Natural killer cell (primary cell): ENCODE data around the gene ELOVL3. TPM values are rescaled to one million over a fixed set of nuclear protein-coding genes. Genes with fewer than 3 reads are reported as not detected.

ENCODE experiments used
- ATAC-seq, 3 donors: fragments of 150-1000 bp in 2 of 3; fragments of 200-7000 bp in 1 of 3; cut with Tn5 transposase; 1 replicate in 1 of 3; 2 replicates in 2 of 3; pipeline ENCODE4 v1.10.0; 2021; ENCODE audit warnings: mild to moderate bottlenecking in 2 of 3, moderate library complexity in 2 of 3
- DNase-seq, 2 donors: peaks; one replicate each; pipeline versions ENCODE4 v3.0.0 to v3.0.0-alpha.2; 2013 to 2021; ENCODE audit warnings: mixed read lengths in 1 of 2
- H3K27ac ChIP-seq: one replicate; pipeline ENCODE4 v1.5.1; 2013; ENCODE audit warnings: mild to moderate bottlenecking, low read length
- H3K27me3 ChIP-seq: one replicate; pipeline ENCODE4 v1.6.1; 2013; ENCODE audit warnings: low read length; ENCODE audit not compliant: control insufficient read depth, insufficient read depth
- H3K36me3 ChIP-seq: one replicate; pipeline ENCODE4 v1.6.1; 2013; ENCODE audit warnings: low read length; ENCODE audit not compliant: control insufficient read depth, insufficient read depth
- H3K4me1 ChIP-seq: one replicate; pipeline ENCODE4 v1.6.1; 2013; ENCODE audit warnings: low read length; ENCODE audit not compliant: control insufficient read depth, insufficient read depth
- H3K4me3 ChIP-seq: one replicate; pipeline ENCODE4 v1.5.1; 2013; ENCODE audit warnings: low read length
- H3K9me3 ChIP-seq: one replicate; pipeline ENCODE4 v1.6.1; 2013; ENCODE audit warnings: low read length; ENCODE audit not compliant: control insufficient read depth, insufficient read depth
- H3K27ac Mint-ChIP-seq, 2 donors: one replicate each; pipeline ENCODE4 v1.8.0; 2022; ENCODE audit warnings: mild to moderate bottlenecking in 2 of 2, mixed read lengths in 2 of 2, moderate library complexity in 1 of 2
- H3K27me3 Mint-ChIP-seq, 2 donors: one replicate each; pipeline ENCODE4 v1.8.0; 2022; ENCODE audit warnings: low read depth in 2 of 2, mixed read lengths in 2 of 2
- H3K36me3 Mint-ChIP-seq: one replicate; pipeline ENCODE4 v1.8.0; 2022; ENCODE audit warnings: mixed read lengths
- H3K4me1 Mint-ChIP-seq, 2 donors: one replicate each; pipeline ENCODE4 v1.8.0; 2022; ENCODE audit warnings: mixed read lengths in 2 of 2
- H3K4me3 Mint-ChIP-seq: one replicate; pipeline ENCODE4 v1.8.0; 2022; ENCODE audit warnings: mild to moderate bottlenecking, moderate library complexity, mixed read lengths
- H3K9me3 Mint-ChIP-seq, 2 donors: one replicate each; pipeline ENCODE4 v1.8.0; 2022; ENCODE audit warnings: mixed read lengths in 2 of 2
- WGBS: methylation state at CpG from one replicate; pipeline ENCODE4 v1.1.7; 2013; ENCODE audit warnings: missing lambda C conversion rate; ENCODE audit not compliant: insufficient coverage; 5-methylcytosine and 5-hydroxymethylcytosine counted together
- intact Hi-C: fragments of 100-400 bp; cut with micrococcal nuclease; formaldehyde crosslinking; loops from one replicate; pipeline ENCODE4 v1.14.2; 2022
- total RNA-seq, 4 donors: library from RNA; stranded (reverse); fragments of 120-200 nt in 1 of 4; gene quantifications; one replicate each; pipeline versions ENCODE4 v1.2.3 to v1.2.4, GENCODE V29; 2013 to 2022
- TF ChIP-seq, protein P1 (sequence below): fragments of 200-600 bp; IDR thresholded peaks from one replicate; pipeline ENCODE4 v1.8.0; 2022; ENCODE audit warnings: antibody characterized with exemption

ELOVL3 gene
- total RNA-seq, 3 donors from 2014 or later (not counting 1 experiment from before 2014, with no cell fraction given), result not detected

GRCh38 chr10:102233997-102234396 is 7.9 kb downstream of the ELOVL3 start:
- 83% methylated on average over 1 of the region's 1 CpG for WGBS
- Histone ChIP-seq H3K4me3 (no peak overlapping the region), H3K36me3 (no peaks in the 10 kb centered on the region), H3K27me3 (peaks cover 22% of the 10 kb centered on the region), H3K27ac (no peak overlapping the region), H3K4me1 (peaks cover 19% of the 10 kb centered on the region), H3K9me3 (no peaks in the 10 kb centered on the region)
- no peaks in the 10 kb centered on the region for H3K36me3 Mint-ChIP-seq
- DNase-seq, result no peak
- intact Hi-C loops, result no loop called here
- H3K4me1 Mint-ChIP-seq, result peaks cover 14 to 27% of the 10 kb centered on the region in 2 donors
- peaks cover 39 to 71% of the 10 kb centered on the region in 2 donors for H3K27me3 Mint-ChIP-seq
- ATAC-seq, result no peak
- H3K9me3 Mint-ChIP-seq, result no peaks in the 10 kb centered on the region
- no peak overlapping the region for H3K27ac Mint-ChIP-seq
- TF ChIP-seq, protein P1, sequence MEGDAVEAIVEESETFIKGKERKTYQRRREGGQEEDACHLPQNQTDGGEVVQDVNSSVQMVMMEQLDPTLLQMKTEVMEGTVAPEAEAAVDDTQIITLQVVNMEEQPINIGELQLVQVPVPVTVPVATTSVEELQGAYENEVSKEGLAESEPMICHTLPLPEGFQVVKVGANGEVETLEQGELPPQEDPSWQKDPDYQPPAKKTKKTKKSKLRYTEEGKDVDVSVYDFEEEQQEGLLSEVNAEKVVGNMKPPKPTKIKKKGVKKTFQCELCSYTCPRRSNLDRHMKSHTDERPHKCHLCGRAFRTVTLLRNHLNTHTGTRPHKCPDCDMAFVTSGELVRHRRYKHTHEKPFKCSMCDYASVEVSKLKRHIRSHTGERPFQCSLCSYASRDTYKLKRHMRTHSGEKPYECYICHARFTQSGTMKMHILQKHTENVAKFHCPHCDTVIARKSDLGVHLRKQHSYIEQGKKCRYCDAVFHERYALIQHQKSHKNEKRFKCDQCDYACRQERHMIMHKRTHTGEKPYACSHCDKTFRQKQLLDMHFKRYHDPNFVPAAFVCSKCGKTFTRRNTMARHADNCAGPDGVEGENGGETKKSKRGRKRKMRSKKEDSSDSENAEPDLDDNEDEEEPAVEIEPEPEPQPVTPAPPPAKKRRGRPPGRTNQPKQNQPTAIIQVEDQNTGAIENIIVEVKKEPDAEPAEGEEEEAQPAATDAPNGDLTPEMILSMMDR, result no peak
- no peak overlapping the region for H3K4me3 Mint-ChIP-seq

DNA sequence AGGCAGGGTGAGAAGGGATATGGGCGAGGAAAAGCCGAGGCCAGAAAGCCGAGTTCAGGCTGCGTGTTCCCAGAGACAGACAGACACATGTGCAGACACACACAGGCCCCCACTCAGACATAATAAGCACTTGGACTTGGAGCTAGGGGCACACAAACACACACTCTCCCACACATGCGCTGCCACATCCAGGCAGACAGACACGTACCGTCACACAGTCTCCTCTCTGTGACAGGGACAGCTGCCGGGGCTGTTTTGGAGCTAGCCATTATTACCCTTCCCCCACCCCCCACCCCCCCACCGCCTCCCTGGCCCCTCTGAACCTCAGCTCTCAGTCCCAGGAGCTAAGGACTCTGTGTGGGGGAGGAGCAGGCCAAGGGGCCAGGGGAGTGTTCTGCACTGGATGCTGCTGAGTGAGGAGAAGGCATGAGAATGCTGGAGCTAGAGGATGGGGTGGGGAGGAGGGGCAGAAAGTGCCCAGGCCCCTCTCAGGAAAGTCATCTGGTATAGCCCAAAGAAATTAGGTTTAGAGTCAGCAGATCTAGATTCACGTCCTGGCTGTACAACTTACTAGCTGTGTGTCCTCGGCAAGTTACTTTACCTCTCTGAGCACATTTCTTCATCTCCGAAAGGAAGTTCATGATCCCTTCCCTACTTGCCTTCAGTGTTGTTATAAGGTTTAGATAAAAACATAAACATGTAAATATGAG is 8.9 kb downstream of the ELOVL3 start:
- Mint-ChIP-seq H3K27me3 (peaks cover 43 to 69% of the 10 kb centered on the region in 2 donors), H3K9me3 (no peaks in the 10 kb centered on the region), H3K36me3 (no peaks in the 10 kb centered on the region), H3K4me1 (peaks cover 11 to 20% of the 10 kb centered on the region in 2 donors), H3K27ac (no peak overlapping the region), H3K4me3 (no peak overlapping the region)
- Histone ChIP-seq H3K36me3 (no peaks in the 10 kb centered on the region), H3K27me3 (peaks cover 19% of the 10 kb centered on the region), H3K4me1 (peaks cover 16% of the 10 kb centered on the region), H3K9me3 (no peaks in the 10 kb centered on the region), H3K4me3 (no peak overlapping the region), H3K27ac (no peak overlapping the region)
- TF ChIP-seq, protein P1, result no peak
- DNase-seq (no peak), ATAC-seq (no peak)
- intact Hi-C loops, result no loop called here
- WGBS, result 90% methylated on average over 9 of the region's 12 CpGs

DNA sequence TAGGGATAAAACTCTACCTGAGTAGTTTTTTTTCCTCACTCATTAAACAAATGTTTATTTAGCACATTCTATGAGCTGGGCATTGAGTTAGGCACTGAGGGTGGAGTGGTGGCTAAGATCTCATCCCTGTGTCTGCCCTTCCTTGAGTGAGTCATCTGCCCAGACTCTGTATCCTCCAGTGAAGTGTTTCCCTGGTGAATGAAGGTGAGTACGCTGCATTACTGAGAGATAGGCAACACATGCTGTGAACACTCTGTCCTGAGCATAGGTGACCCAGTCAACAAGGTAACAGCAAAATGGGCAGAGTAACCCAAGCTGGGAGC is 9.5 kb downstream of the ELOVL3 start:
- no peak for DNase-seq
- intact Hi-C loops, result no loop called here

More for the DNA sequence above, 9.5 kb downstream of the ELOVL3 start:
- WGBS, result 100% methylated on average over 1 of the region's 1 CpG
- no peak overlapping the region for H3K4me3 ChIP-seq
- no peak overlapping the region for H3K27ac Mint-ChIP-seq
- H3K27me3 Mint-ChIP-seq, result peaks cover 43 to 74% of the 10 kb centered on the region in 2 donors
- peaks cover 6 to 17% of the 10 kb centered on the region in 2 donors for H3K4me1 Mint-ChIP-seq
- H3K27me3 ChIP-seq, result peaks cover 18% of the 10 kb centered on the region
- peaks cover 13% of the 10 kb centered on the region for H3K4me1 ChIP-seq
- no peak overlapping the region for H3K27ac ChIP-seq
- no peaks in the 10 kb centered on the region for H3K36me3 ChIP-seq
- H3K9me3 ChIP-seq, result no peaks in the 10 kb centered on the region
- TF ChIP-seq, protein P1, result no peak
- H3K9me3 Mint-ChIP-seq, result no peaks in the 10 kb centered on the region
- no peak overlapping the region for H3K4me3 Mint-ChIP-seq
- no peaks in the 10 kb centered on the region for H3K36me3 Mint-ChIP-seq
- no peak for ATAC-seq
